Effector memory CD8-positive, alpha-beta T cell (primary cell): ENCODE data around the gene ATP8B1.
"Not testable (repeated sequence)": the region's sequence is repeated elsewhere in the genome, so short reads cannot be mapped to it uniquely, and the experiment has no call there.

ENCODE experiments used
- ATAC-seq: fragments of 150-1000 bp; cut with Tn5 transposase; replicated peaks from 2 replicates; pipeline ENCODE4 v1.10.0; 2021; ENCODE audit warnings: mild to moderate bottlenecking, moderate library complexity
- DNase-seq, 3 experiments: peaks; one replicate each; pipeline ENCODE4 v3.0.0; 2021
- H3K27ac Mint-ChIP-seq, 2 donors: one replicate each; pipeline ENCODE4 v1.8.0; 2022; ENCODE audit warnings: mild to moderate bottlenecking in 2 of 2, mixed read lengths in 2 of 2, moderate library complexity in 2 of 2
- H3K27me3 Mint-ChIP-seq, 2 donors: one replicate each; pipeline ENCODE4 v1.8.0; 2022; ENCODE audit warnings: mixed read lengths in 2 of 2
- H3K36me3 Mint-ChIP-seq: one replicate; pipeline ENCODE4 v1.8.0; 2022; ENCODE audit warnings: mild to moderate bottlenecking, moderate library complexity, mixed read lengths; ENCODE audit not compliant: insufficient read depth
- H3K4me1 Mint-ChIP-seq, 2 donors: one replicate each; pipeline ENCODE4 v1.8.0; 2022; ENCODE audit warnings: low read depth in 2 of 2, mixed read lengths in 2 of 2
- H3K4me3 Mint-ChIP-seq, 2 donors: one replicate each; pipeline ENCODE4 v1.8.0; 2022; ENCODE audit warnings: mild to moderate bottlenecking in 2 of 2, mixed read lengths in 2 of 2, moderate library complexity in 2 of 2
- H3K9me3 Mint-ChIP-seq, 2 donors: one replicate each; pipeline ENCODE4 v1.8.0; 2022; ENCODE audit warnings: mixed read lengths in 2 of 2

Gene ATP8B1

GRCh38 chr18:57735042-57735441 is 68.1 kb downstream of the ATP8B1 start:
- H3K9me3 Mint-ChIP-seq, H3K27me3 Mint-ChIP-seq, H3K36me3 Mint-ChIP-seq, H3K4me3 Mint-ChIP-seq, ATAC-seq, H3K4me1 Mint-ChIP-seq, H3K27ac Mint-ChIP-seq, DNase-seq: not testable (repeated sequence)

- DNase-seq (no peak), ATAC-seq (no peak)
- H3K9me3 Mint-ChIP-seq = peaks cover 3 to 7% of the 10 kb centered on the region in 2 donors
- H3K4me3 Mint-ChIP-seq = no peak overlapping the region
- no peaks in the 10 kb centered on the region for H3K4me1 Mint-ChIP-seq
- no peaks in the 10 kb centered on the region for H3K36me3 Mint-ChIP-seq
- no peaks in the 10 kb centered on the region for H3K27me3 Mint-ChIP-seq
- H3K27ac Mint-ChIP-seq = no peak overlapping the region
These were observed 69.3 kb downstream of the ATP8B1 start for GRCh38 chr18:57733861-57734260.

- H3K4me1 Mint-ChIP-seq = no peaks in the 10 kb centered on the region
- no peak overlapping the region for H3K4me3 Mint-ChIP-seq
- DNase-seq (no peak), ATAC-seq (no peak)
- H3K27ac Mint-ChIP-seq = no peak overlapping the region
- no peaks in the 10 kb centered on the region for H3K27me3 Mint-ChIP-seq
- peaks cover 11% of the 10 kb centered on the region in 2 donors for H3K9me3 Mint-ChIP-seq
- H3K36me3 Mint-ChIP-seq = no peaks in the 10 kb centered on the region
These were observed 73.0 kb downstream of the ATP8B1 start for GRCh38 chr18:57730146-57730545.

- Mint-ChIP-seq H3K27ac (no peak overlapping the region), H3K36me3 (no peaks in the 10 kb centered on the region)
These were observed 74.1 kb downstream of the ATP8B1 start for GRCh38 chr18:57728941-57729511.

GRCh38 chr18:57727952-57728807 is 74.9 kb downstream of the ATP8B1 start:
- Mint-ChIP-seq H3K36me3 (no peaks in the 10 kb centered on the region), H3K4me3 (no peak overlapping the region), H3K9me3 (peaks cover 8 to 11% of the 10 kb centered on the region in 2 donors), H3K27me3 (no peaks in the 10 kb centered on the region), H3K4me1 (no peaks in the 10 kb centered on the region), H3K27ac (no peak overlapping the region)
- ATAC-seq = no peak
- DNase-seq = no peak

More at GRCh38 chr18:57728941-57729511, 74.1 kb downstream of the ATP8B1 start:
- DNase-seq = no peak
- peaks cover 8 to 11% of the 10 kb centered on the region in 2 donors for H3K9me3 Mint-ChIP-seq
- no peaks in the 10 kb centered on the region for H3K27me3 Mint-ChIP-seq
- H3K4me1 Mint-ChIP-seq = no peaks in the 10 kb centered on the region
- no peak for ATAC-seq
- H3K4me3 Mint-ChIP-seq = no peak overlapping the region

GRCh38 chr18:57719211-57719935 is 83.7 kb downstream of the ATP8B1 start:
- not testable (repeated sequence) for H3K27ac Mint-ChIP-seq, H3K27me3 Mint-ChIP-seq, DNase-seq, ATAC-seq, H3K4me3 Mint-ChIP-seq, H3K36me3 Mint-ChIP-seq
- peaks cover 2 to 15% of the 10 kb centered on the region in 2 donors for H3K4me1 Mint-ChIP-seq
- peaks cover 12 to 27% of the 10 kb centered on the region in 2 donors for H3K9me3 Mint-ChIP-seq

- peaks cover 2 to 15% of the 10 kb centered on the region in 2 donors for H3K4me1 Mint-ChIP-seq
- ATAC-seq = no peak
- H3K9me3 Mint-ChIP-seq = peaks cover 12 to 27% of the 10 kb centered on the region in 2 donors
- H3K36me3 Mint-ChIP-seq = no peaks in the 10 kb centered on the region
- no peaks in the 10 kb centered on the region for H3K27me3 Mint-ChIP-seq
- H3K27ac Mint-ChIP-seq = no peak overlapping the region
- no peak overlapping the region for H3K4me3 Mint-ChIP-seq
- no peak for DNase-seq
These were observed 86.6 kb downstream of the ATP8B1 start for GRCh38 chr18:57716549-57716948.

- H3K4me3 Mint-ChIP-seq = no peak overlapping the region
- H3K27me3 Mint-ChIP-seq = no peaks in the 10 kb centered on the region
- peaks cover 12 to 27% of the 10 kb centered on the region in 2 donors for H3K9me3 Mint-ChIP-seq
- peaks cover 2 to 15% of the 10 kb centered on the region in 2 donors for H3K4me1 Mint-ChIP-seq
- no peak for ATAC-seq
- DNase-seq = no peak
- no peak overlapping the region for H3K27ac Mint-ChIP-seq
- no peaks in the 10 kb centered on the region for H3K36me3 Mint-ChIP-seq
These were observed 87.4 kb downstream of the ATP8B1 start for GRCh38 chr18:57715671-57716070.

- no peaks in the 10 kb centered on the region for H3K27me3 Mint-ChIP-seq
These were observed 88.0 kb downstream of the ATP8B1 start for GRCh38 chr18:57715073-57715472.

GRCh38 chr18:57710226-57710625 is 92.9 kb downstream of the ATP8B1 start:
- H3K4me1 Mint-ChIP-seq = peaks cover 6 to 7% of the 10 kb centered on the region in 2 donors
- DNase-seq (no peak), ATAC-seq (no peak)
- H3K27ac Mint-ChIP-seq = no peak overlapping the region
- no peaks in the 10 kb centered on the region for H3K36me3 Mint-ChIP-seq
- peaks cover 6 to 16% of the 10 kb centered on the region in 2 donors for H3K9me3 Mint-ChIP-seq
- H3K4me3 Mint-ChIP-seq = no peak overlapping the region
- no peaks in the 10 kb centered on the region for H3K27me3 Mint-ChIP-seq

More at GRCh38 chr18:57715073-57715472, 88.0 kb downstream of the ATP8B1 start:
- H3K27ac Mint-ChIP-seq = no peak overlapping the region
- H3K36me3 Mint-ChIP-seq = no peaks in the 10 kb centered on the region
- H3K4me1 Mint-ChIP-seq = peaks cover 5 to 15% of the 10 kb centered on the region in 2 donors
- no peak overlapping the region for H3K4me3 Mint-ChIP-seq
- ATAC-seq = no peak
- DNase-seq = no peak
- H3K9me3 Mint-ChIP-seq = peaks cover 12 to 27% of the 10 kb centered on the region in 2 donors

GRCh38 chr18:57709335-57709734 is 93.8 kb downstream of the ATP8B1 start:
- peaks cover 0 to 9% of the 10 kb centered on the region in 2 donors for H3K9me3 Mint-ChIP-seq
- H3K36me3 Mint-ChIP-seq = no peaks in the 10 kb centered on the region
- no peak overlapping the region for H3K27ac Mint-ChIP-seq
- DNase-seq (no peak), ATAC-seq (no peak)
- H3K27me3 Mint-ChIP-seq = no peaks in the 10 kb centered on the region
- H3K4me1 Mint-ChIP-seq = peaks cover 0 to 6% of the 10 kb centered on the region in 2 donors
- no peak overlapping the region for H3K4me3 Mint-ChIP-seq

- Mint-ChIP-seq H3K36me3 (no peaks in the 10 kb centered on the region), H3K27me3 (no peaks in the 10 kb centered on the region), H3K27ac (no peak overlapping the region), H3K4me1 (peaks cover 0 to 6% of the 10 kb centered on the region in 2 donors), H3K9me3 (peaks cover 0 to 9% of the 10 kb centered on the region in 2 donors), H3K4me3 (no peak overlapping the region)
- ATAC-seq (no peak), DNase-seq (no peak)
These were observed 94.8 kb downstream of the ATP8B1 start for GRCh38 chr18:57708288-57708687.

GRCh38 chr18:57705832-57706595 is 97.1 kb downstream of the ATP8B1 start:
- Mint-ChIP-seq H3K9me3 (peaks cover 0 to 9% of the 10 kb centered on the region in 2 donors), H3K27me3 (no peaks in the 10 kb centered on the region), H3K4me1 (peaks cover 5 to 6% of the 10 kb centered on the region in 2 donors), H3K4me3 (no peak overlapping the region), H3K36me3 (no peaks in the 10 kb centered on the region), H3K27ac (no peak overlapping the region)
- DNase-seq (no peak), ATAC-seq (no peak)
